ENCODE measurements around the gene TXNDC16.

The TXNDC16 gene

DNA sequence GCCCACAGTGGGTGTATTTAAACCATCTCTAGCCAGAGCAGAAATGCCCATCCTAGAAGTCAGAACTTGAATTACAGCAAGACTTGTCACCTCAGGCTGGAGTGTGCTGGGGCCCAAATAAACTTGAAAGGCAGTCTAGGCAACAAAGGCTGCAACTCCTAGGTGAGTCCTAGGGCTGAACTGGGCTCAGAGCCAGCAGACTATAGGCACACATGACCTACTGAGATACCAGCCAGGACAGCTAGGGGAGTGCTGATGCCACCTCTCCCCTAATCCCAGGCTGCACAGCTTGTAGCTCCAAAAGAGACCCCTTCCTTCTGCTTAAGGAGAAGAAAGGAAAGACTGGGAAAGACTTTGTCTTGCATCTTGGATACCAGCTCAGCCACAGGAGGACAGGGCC is 106.0 kb downstream of the TXNDC16 start:
- no peak for DNase-seq

DNA sequence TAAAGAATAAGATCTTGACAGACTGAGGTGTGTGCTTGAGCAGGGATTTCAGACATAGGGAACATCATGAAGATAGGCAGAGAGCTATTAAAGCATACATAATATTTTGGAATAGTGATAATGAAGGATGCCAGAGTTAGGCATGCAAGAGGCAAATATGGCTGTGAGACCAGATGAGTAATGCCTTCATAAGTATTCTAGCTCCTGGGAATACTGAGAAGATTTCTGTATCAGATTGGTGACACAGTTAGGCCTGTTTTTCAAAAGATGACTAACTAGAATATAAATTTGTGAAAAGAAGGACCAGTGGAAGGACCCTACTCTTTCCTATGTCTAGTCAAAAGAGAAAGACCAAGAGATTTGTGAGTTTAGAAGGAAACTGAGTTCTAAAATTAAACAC is 108.8 kb downstream of the TXNDC16 start:
- no peak for DNase-seq

DNA sequence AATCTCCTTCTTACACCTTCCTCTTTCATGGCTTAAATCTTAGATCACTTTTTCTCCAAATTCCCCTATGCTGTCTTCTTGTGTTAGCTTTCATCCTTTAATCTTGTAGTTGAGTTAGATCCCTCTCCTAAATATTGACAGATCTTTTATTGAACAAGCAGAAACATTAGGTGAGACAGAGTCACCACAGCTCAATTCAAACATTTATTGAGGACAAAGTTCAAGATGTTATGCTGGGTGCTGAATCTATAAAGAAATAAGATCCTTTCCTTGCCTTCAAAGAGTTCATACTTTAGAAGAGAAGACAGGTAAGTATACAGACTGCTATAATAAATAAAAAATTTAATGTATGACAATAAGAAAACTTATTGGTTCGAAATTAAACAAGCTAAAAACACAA is 109.7 kb downstream of the TXNDC16 start:
- DNase-seq = no peak

DNA sequence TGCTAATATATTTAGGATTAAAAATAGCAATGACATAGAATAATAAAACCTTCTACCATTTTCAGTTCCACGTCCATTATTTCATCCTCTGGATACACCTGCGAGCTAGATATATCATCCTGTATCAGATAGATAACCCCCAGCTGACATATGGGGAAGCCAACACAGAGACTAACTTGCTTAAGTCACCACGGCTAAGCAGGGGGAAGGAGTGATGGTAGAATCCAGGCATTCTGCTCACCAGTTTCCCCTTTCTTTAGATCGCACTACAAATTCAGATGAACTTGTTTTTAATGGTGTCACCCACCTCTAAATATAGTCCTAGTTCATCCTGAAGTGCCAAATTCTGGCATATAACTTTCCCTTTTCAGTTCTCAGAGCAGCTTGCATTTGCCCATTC is 110.1 kb downstream of the TXNDC16 start:
- DNase-seq = no peak

- DNase-seq = no peak
Observed at GRCh38 chr14:52439476-52439875, 112.8 kb downstream of the TXNDC16 start.

- DNase-seq = no peak
Observed at GRCh38 chr14:52434955-52435354, 117.3 kb downstream of the TXNDC16 start.

- no peak for DNase-seq
Observed at GRCh38 chr14:52430474-52430873, 121.8 kb downstream of the TXNDC16 start.

DNA sequence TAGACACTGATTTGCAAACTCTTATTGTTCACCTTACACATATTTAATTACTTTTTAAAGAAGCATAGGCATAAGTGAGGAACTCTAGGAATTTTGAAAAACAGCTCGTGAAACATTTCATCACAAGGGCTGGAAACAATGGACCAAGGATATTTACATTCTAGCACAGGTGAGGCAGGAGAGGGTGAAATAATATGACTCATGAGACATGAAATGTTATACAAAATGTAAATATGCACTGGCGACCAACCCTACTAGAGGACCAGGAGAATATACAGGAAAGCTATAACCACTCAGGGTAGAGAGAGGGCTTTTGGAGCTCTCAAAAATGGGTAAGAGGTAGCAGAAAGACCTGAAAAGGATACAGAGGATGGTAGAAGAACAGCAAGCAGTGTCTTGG is 122.9 kb downstream of the TXNDC16 start:
- DNase-seq = no peak

DNA sequence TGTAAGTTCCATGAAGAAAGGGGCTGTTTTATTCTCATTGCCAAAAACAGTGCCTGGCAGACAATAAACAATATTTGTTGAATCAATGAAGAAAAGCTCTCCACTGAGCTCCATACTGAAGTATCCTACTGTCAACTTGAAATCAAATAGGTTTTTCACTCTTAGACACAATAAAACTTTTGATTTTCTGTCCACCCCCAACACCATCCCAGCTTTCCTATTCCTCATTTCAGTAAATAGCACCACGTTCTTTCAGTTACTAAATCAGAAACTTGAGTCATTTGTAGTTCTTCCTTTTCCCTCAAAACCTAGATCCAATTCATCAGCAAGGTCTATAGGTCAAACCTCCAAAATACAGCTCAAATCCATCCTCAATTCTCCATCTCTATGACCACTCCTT is 124.8 kb downstream of the TXNDC16 start:
- no peak for DNase-seq

- DNase-seq = no peak
Observed at GRCh38 chr14:52422650-52423356, 129.5 kb downstream of the TXNDC16 start.

DNA sequence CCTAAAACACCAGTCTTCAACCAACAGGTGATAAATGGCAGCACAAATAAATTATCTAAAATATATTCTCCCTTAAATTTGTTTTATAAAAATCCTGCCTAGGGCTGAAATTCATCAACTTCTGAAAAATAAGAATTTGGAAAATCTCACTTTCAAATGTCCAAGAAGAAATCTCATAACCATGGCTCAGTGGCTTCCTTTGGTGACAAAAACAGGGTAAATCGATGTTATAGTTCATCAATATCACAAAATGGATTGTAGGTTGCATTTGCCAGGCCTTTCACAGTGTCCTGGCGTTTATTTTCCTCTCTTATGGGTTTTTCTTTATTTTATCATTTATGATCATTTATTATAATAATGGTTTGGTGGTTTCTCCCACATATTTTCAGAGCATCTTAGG is 135.2 kb downstream of the TXNDC16 start:
- no peak for DNase-seq

- no peak for DNase-seq
Observed at GRCh38 chr14:52413729-52414408, 138.4 kb downstream of the TXNDC16 start.

DNA sequence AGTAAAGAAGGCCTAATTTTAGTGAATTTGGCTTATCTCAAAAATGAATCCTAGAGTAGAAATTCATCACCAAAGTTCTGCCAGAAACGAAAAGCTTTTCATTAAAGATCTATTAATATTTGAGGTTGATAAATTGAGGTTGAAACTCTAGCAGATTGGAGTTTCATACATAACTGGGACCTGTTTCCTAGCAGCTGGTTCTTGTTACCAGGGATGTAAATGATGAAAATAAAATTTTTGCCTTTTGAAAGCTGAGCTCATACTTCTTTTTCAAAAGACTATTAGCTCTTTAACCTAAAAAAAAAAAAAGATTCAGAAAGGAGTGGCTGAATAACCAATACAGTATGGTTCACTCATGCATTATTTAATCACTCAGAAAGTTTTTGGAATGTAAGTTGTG is 139.9 kb downstream of the TXNDC16 start:
- DNase-seq = no peak

DNA sequence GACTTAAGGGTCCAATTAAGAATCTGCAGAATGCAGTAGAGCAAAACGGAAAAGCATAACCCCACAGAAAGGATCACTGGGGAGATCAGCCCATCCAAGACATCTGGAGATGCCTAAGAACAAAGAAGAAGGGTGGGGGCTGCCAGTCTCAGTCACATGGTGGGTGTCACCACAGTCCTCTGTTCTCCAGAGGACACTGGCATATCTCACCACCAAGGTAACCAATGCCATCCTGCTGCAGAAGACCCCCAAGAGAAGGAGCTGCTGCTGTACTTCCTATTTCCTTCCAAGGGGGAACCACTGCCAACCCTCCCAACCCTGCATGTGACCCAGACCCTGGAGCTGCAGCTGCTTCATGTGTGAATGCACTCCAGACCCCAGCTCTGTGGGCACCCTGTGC is 147.0 kb downstream of the TXNDC16 start:
- DNase-seq = no peak

DNA sequence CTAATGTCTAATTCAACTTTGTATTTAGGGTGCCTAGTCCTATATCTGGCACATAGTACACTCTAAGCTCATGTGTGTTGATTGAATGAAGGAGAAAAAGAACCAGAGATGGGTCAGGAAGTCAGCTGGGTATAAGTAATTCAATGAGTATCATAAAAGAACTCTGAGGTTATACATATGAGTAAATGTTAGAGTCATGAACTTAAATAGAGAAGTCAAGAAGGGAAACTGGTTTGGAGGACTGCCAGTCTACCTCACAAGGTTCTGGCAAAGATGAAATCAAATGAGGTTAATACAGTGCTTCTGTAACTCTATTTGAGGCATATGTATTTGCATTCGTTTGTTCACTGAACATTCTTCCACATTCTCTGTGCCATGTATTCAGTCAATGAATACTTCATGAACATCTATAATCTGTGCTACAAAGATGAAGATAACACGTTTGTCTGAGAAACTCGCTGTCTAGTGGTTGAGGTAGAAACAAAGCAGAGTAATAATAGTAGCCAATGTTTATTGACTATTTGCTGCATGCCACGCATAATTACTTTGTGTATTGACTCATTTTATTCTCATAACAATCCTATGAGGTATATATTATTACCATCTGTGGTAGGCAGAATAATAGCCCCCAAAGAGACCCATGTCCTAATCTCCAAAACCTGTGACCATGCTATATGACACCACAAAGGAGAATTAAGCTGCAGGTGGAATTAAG is 149.3 kb downstream of the TXNDC16 start:
- DNase-seq = peak; percentile 46

GRCh38 chr14:52400846-52401245 is 151.5 kb downstream of the TXNDC16 start:
- DNase-seq = no peak

GRCh38 chr14:52399921-52400595 is 152.2 kb downstream of the TXNDC16 start:
- DNase-seq = no peak

DNA sequence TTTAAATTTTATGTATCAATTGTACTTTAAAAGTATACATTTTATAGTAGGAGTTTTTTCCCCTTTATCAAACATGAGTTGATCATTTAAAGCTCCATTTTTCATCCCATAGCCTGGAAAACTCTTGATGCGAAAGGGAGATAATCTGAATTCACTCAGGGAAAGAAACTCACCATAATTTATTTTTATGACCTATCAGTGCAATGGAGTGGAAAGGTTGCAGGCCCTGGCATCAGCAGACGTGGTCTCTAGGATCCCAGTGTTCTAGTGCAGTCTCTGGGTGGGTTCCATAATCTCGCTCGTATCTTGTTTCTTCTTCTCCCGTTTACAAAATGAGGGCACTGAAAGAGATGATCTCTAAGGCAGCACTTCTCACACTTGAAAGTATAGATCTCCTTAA is 153.2 kb downstream of the TXNDC16 start:
- no peak for DNase-seq

DNA sequence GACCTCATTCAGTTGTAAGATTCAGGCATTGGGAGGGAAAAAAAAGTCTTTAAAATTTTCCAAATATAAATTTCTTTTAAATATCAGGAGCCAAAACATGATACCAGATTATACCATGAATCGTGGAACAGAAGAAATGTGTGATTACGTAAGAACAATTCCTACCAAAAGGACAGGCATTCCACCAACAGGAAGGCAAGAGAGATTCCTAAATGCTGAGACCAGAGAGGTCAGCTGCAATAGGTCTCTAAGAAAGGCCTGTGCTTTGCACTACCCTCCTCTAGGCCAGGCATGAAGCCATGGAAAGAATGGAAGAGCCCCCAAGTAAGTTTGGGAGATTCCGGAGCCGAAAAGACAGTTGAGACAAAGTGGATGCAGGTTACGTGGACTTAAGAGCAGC is 154.5 kb downstream of the TXNDC16 start:
- no peak for DNase-seq

DNA sequence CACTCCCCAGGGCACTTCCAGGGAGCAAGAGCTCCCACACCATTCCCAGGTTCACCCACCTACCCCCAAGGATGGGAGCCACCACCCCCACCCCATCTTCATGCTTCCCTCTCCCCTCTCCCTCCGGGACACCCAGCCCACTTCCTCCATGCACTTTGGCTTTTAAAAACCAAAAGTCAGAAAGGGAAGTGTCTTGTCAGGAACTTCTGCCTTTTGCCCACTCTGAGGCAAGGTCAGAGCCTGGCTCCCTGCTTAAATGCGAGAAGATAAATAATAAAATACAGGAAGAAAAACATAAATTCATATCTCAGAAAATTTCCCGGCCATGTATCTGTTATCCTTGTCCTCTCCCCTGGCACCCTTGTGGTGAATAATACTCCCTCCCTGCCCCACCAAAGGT is 156.6 kb downstream of the TXNDC16 start:
- no peak for DNase-seq

- DNase-seq = no peak
Observed at GRCh38 chr14:52391881-52392615, 160.3 kb downstream of the TXNDC16 start.
